ENCODE data around the gene ZNRF3. TPM values are rescaled to one million over a fixed set of nuclear protein-coding genes. Genes with fewer than 3 reads are reported as not detected.

ZNRF3 gene
- polyA plus RNA-seq, 1 of the 3 experiments (the other 2 are of a cell fraction) = 4.2 TPM

DNA sequence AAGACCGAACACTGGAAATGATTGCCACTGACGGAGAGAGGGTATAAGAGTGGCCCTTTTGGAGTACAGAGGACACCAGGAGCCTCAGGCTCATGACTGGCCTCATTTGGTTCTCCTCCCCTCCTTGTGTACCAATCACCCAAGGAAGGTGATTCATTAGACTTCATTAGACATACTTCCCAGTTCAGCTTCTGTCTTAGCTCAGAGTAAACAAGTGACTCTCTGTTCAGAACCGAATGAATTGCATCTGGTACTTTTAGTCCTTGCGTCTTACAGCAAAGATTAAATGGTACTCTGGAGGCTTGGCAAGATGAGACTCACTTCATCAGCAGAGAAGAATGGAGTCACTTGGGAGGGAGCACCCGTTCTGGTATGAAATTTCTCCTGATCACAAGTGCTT, 75.2 kb downstream of the ZNRF3 start (continued):
- TF ChIP-seq, protein P1, sequence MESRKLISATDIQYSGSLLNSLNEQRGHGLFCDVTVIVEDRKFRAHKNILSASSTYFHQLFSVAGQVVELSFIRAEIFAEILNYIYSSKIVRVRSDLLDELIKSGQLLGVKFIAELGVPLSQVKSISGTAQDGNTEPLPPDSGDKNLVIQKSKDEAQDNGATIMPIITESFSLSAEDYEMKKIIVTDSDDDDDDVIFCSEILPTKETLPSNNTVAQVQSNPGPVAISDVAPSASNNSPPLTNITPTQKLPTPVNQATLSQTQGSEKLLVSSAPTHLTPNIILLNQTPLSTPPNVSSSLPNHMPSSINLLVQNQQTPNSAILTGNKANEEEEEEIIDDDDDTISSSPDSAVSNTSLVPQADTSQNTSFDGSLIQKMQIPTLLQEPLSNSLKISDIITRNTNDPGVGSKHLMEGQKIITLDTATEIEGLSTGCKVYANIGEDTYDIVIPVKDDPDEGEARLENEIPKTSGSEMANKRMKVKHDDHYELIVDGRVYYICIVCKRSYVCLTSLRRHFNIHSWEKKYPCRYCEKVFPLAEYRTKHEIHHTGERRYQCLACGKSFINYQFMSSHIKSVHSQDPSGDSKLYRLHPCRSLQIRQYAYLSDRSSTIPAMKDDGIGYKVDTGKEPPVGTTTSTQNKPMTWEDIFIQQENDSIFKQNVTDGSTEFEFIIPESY (IDR thresholded peaks at IDR 0.05; ENCODE audit: borderline replicate concordance, low read depth) = no peak
- no peak for TF ChIP-seq RCOR1 (IDR thresholded peaks at IDR 0.05; ENCODE audit: low read length)
- no peak for TF ChIP-seq FOXM1 (IDR thresholded peaks at IDR 0.05; ENCODE audit: low read depth)
- TF ChIP-seq, protein P2, sequence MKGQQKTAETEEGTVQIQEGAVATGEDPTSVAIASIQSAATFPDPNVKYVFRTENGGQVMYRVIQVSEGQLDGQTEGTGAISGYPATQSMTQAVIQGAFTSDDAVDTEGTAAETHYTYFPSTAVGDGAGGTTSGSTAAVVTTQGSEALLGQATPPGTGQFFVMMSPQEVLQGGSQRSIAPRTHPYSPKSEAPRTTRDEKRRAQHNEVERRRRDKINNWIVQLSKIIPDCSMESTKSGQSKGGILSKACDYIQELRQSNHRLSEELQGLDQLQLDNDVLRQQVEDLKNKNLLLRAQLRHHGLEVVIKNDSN (IDR thresholded peaks at IDR 0.05; ENCODE audit: borderline replicate concordance, low read depth) = no peak
- TF ChIP-seq RXRA (IDR thresholded peaks at IDR 0.05; ENCODE audit: borderline replicate concordance, low read depth) = no peak

DNA sequence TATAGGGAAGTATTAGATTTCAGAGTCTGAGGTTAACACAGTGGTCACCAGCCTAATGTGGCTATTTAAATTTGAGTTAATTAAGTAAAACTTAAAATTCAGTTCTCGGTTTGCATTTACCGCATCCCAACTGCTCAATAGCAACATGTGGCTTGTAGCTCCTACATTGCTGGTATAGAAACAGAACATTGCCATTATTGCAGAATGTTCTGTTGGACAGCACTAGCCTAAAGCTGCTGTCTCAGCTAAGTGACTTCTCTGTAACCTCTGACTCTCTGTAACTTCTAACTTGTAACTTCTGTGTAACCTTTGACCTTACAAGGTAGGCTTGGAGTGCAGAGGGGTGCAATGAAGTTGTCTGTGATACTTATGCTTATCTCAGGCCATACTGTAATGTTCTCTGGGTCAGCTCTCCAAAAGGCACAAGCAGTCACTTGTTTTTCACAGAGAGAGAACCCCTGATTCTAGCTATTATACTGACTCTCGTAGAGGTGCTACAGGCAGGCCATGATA, 78.7 kb downstream of the ZNRF3 start:
- Histone ChIP-seq H2AFZ (ENCODE audit: low read depth) (no peak overlapping the region), H4K20me1 (ENCODE audit: insufficient read depth) (no peaks in the 10 kb centered on the region), H3F3A (replicated peaks; ENCODE audit: insufficient read depth) (no peaks in the 10 kb centered on the region), H3K4me3 (ENCODE audit: low read depth in 2 of 2, low read length in 1 of 2) (no peak overlapping the region), H3K9me3 (no peaks in the 10 kb centered on the region), H3K9me2 (no peaks in the 10 kb centered on the region), H3K4me2 (no peak overlapping the region), H3K36me3 (replicated peaks in 1 of 2; ENCODE audit: control insufficient read depth in 1 of 2, insufficient read depth in 2 of 2, low read length in 1 of 2) (no peaks in the 10 kb centered on the region), H3K27ac (ENCODE audit: low read depth in 2 of 2, low read length in 1 of 2) (no peak overlapping the region), H3K9ac (no peak overlapping the region), H3K4me1 (ENCODE audit: control insufficient read depth in 1 of 2, insufficient read depth in 2 of 2, low read depth in 1 of 2, low read length in 1 of 2) (peaks cover 0 to 4% of the 10 kb centered on the region in 2 experiments; a peak in 2 of 4 replicates), H3K79me2 (ENCODE audit: insufficient read depth) (0 out of 2 replicates have a peak, but pooled peaks cover 2% of the 10 kb centered on the region), H3K27me3 (ENCODE audit: insufficient read depth) (no peaks in the 10 kb centered on the region)
- DNase-seq = no peak
- POLR2A ChIA-PET = no interaction called here
- no peak for TF ChIP-seq TEAD4 (IDR thresholded peaks at IDR 0.05; ENCODE audit: borderline replicate concordance, insufficient read depth)
- TF ChIP-seq, protein P3, sequence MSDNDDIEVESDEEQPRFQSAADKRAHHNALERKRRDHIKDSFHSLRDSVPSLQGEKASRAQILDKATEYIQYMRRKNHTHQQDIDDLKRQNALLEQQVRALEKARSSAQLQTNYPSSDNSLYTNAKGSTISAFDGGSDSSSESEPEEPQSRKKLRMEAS (IDR thresholded peaks at IDR 0.05; ENCODE audit: low read depth) = no peak
- TF ChIP-seq JUND (IDR thresholded peaks at IDR 0.05) = no peak
- no peak for TF ChIP-seq GATA2 (CRISPR knock-in tag; IDR thresholded peaks at IDR 0.05)
- no peak for TF ChIP-seq CHD2 (IDR thresholded peaks at IDR 0.05; ENCODE audit: low read length, partially characterized antibody)
- no peak for TF ChIP-seq EZH2phosphoT487 (IDR thresholded peaks at IDR 0.05; ENCODE audit: borderline replicate concordance, low read depth)
- no peak for TF ChIP-seq YY1 (IDR thresholded peaks at IDR 0.05; ENCODE audit: low read depth)
- TF ChIP-seq RFX5 (IDR thresholded peaks at IDR 0.05; ENCODE audit: low read length) = no peak
- TF ChIP-seq EP300 (IDR thresholded peaks at IDR 0.05; ENCODE audit: borderline replicate concordance in 1 of 2, low read depth in 1 of 2, low read length in 1 of 2) = no peak
- TF ChIP-seq, protein P4, sequence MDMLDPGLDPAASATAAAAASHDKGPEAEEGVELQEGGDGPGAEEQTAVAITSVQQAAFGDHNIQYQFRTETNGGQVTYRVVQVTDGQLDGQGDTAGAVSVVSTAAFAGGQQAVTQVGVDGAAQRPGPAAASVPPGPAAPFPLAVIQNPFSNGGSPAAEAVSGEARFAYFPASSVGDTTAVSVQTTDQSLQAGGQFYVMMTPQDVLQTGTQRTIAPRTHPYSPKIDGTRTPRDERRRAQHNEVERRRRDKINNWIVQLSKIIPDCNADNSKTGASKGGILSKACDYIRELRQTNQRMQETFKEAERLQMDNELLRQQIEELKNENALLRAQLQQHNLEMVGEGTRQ (IDR thresholded peaks at IDR 0.05; ENCODE audit: borderline replicate concordance, low read depth, low read length) = no peak
- no peak for TF ChIP-seq POLR2AphosphoS5 (IDR thresholded peaks at IDR 0.05; ENCODE audit: low read depth, low read length)
- TF ChIP-seq, protein P1 (IDR thresholded peaks at IDR 0.05; ENCODE audit: borderline replicate concordance, low read depth) = no peak
- TF ChIP-seq GABPA (IDR thresholded peaks at IDR 0.05; ENCODE audit: low read depth) = no peak
- TF ChIP-seq NRF1 (IDR thresholded peaks at IDR 0.05; ENCODE audit: low read depth, low read length) = no peak
- TF ChIP-seq, protein P5, sequence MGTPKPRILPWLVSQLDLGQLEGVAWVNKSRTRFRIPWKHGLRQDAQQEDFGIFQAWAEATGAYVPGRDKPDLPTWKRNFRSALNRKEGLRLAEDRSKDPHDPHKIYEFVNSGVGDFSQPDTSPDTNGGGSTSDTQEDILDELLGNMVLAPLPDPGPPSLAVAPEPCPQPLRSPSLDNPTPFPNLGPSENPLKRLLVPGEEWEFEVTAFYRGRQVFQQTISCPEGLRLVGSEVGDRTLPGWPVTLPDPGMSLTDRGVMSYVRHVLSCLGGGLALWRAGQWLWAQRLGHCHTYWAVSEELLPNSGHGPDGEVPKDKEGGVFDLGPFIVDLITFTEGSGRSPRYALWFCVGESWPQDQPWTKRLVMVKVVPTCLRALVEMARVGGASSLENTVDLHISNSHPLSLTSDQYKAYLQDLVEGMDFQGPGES (IDR thresholded peaks at IDR 0.05; ENCODE audit: low read depth, low read length) = no peak
- no peak for TF ChIP-seq FOXJ3 (CRISPR knock-in tag; IDR thresholded peaks at IDR 0.05)
- TF ChIP-seq MXI1 (IDR thresholded peaks at IDR 0.05; ENCODE audit: low read depth, low read length) = no peak
- TF ChIP-seq, protein P6, sequence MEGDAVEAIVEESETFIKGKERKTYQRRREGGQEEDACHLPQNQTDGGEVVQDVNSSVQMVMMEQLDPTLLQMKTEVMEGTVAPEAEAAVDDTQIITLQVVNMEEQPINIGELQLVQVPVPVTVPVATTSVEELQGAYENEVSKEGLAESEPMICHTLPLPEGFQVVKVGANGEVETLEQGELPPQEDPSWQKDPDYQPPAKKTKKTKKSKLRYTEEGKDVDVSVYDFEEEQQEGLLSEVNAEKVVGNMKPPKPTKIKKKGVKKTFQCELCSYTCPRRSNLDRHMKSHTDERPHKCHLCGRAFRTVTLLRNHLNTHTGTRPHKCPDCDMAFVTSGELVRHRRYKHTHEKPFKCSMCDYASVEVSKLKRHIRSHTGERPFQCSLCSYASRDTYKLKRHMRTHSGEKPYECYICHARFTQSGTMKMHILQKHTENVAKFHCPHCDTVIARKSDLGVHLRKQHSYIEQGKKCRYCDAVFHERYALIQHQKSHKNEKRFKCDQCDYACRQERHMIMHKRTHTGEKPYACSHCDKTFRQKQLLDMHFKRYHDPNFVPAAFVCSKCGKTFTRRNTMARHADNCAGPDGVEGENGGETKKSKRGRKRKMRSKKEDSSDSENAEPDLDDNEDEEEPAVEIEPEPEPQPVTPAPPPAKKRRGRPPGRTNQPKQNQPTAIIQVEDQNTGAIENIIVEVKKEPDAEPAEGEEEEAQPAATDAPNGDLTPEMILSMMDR (IDR thresholded peaks at IDR 0.05) = no peak
- no peak for TF ChIP-seq TAF1 (IDR thresholded peaks at IDR 0.05; ENCODE audit: borderline replicate concordance, low read depth, low read length)
- CTCF ChIA-PET = no interaction called here
- 96% methylated on average over 3 of the region's 3 CpGs for WGBS (ENCODE audit: low lambda C conversion rate)

Data from SK-N-SH (cell line).